HEK293 (cell line): ENCODE measurements around the gene KRTAP10-10.

Experiments used
- CTCF ChIP-seq: fragments of 450-650 bp; formaldehyde crosslinking; IDR thresholded peaks from 2 replicates; pipeline ENCODE4 v1.5.1; 2016; ENCODE audit warnings: missing biosample characterization, missing genetic modification characterization
- KLF9 ChIP-seq: fragments of 450-650 bp; formaldehyde crosslinking; IDR thresholded peaks from 2 replicates; pipeline ENCODE4 v1.5.1; 2016; ENCODE audit warnings: missing biosample characterization, missing genetic modification characterization, low read depth
- REST ChIP-seq: fragments of 450-650 bp; formaldehyde crosslinking; IDR thresholded peaks from 2 replicates; pipeline ENCODE4 v1.5.1; 2016; ENCODE audit warnings: missing biosample characterization, missing genetic modification characterization
- SETDB1 ChIP-seq: IDR thresholded peaks from one replicate; pipeline ENCODE4 v1.6.1; 2017; ENCODE audit warnings: mild to moderate bottlenecking, low read length, moderate library complexity, mixed read lengths; ENCODE audit not compliant: insufficient read length
- YY1 ChIP-seq: fragments of 450-650 bp; formaldehyde crosslinking; IDR thresholded peaks from 2 replicates; pipeline ENCODE4 v1.5.1; 2018; ENCODE audit warnings: missing biosample characterization, missing genetic modification characterization
- ZBTB20 ChIP-seq: fragments of 450-650 bp; formaldehyde crosslinking; IDR thresholded peaks from 2 replicates; pipeline ENCODE4 v1.5.1; 2016; ENCODE audit warnings: missing biosample characterization, missing genetic modification characterization
- ZNF138 ChIP-seq: fragments of 450-650 bp; formaldehyde crosslinking; IDR thresholded peaks from 2 replicates; pipeline ENCODE4 v1.5.1; 2016; ENCODE audit warnings: missing biosample characterization, missing genetic modification characterization, borderline replicate concordance
- ZNF175 ChIP-seq: fragments of 450-650 bp; formaldehyde crosslinking; IDR thresholded peaks from 2 replicates; pipeline ENCODE4 v1.5.1; 2016; ENCODE audit warnings: missing biosample characterization, missing genetic modification characterization
- ZNF394 ChIP-seq: fragments of 450-650 bp; formaldehyde crosslinking; IDR thresholded peaks from 2 replicates; pipeline ENCODE4 v1.5.1; 2016; ENCODE audit warnings: missing biosample characterization, missing genetic modification characterization, mild to moderate bottlenecking, moderate library complexity, borderline replicate concordance
- ZNF677 ChIP-seq: fragments of 450-650 bp; IDR thresholded peaks from 2 replicates; pipeline ENCODE4 v1.5.0; 2018; ENCODE audit warnings: missing biosample characterization, mild to moderate bottlenecking, missing genetic modification characterization, moderate library complexity
- ZNF830 ChIP-seq: fragments of 450-650 bp; IDR thresholded peaks from 2 replicates; pipeline ENCODE4 v1.5.0; 2018; ENCODE audit warnings: missing biosample characterization, missing genetic modification characterization, low read depth, mild to moderate bottlenecking, moderate library complexity
- ZSCAN5A ChIP-seq: fragments of 450-650 bp; formaldehyde crosslinking; IDR thresholded peaks from 2 replicates; pipeline ENCODE4 v1.5.1; 2016; ENCODE audit warnings: missing biosample characterization, missing genetic modification characterization

GRCh38 chr21:44639331-44639655 lies 2.1 kb downstream of the KRTAP10-10 start:
- no peak for TF ChIP-seq ZNF830 (tag by site-specific recombination)
- TF ChIP-seq CTCF (tag by site-specific recombination), result no peak
- no peak for TF ChIP-seq ZBTB20
- no peak for TF ChIP-seq ZNF677 (tag by site-specific recombination)
- no peak for TF ChIP-seq SETDB1
- no peak for TF ChIP-seq ZSCAN5A (tag by site-specific recombination)
- no peak for TF ChIP-seq ZNF394 (tag by site-specific recombination)
- TF ChIP-seq KLF9 (tag by site-specific recombination), result no peak
- no peak for TF ChIP-seq ZNF138
- no peak for TF ChIP-seq ZNF175
- TF ChIP-seq YY1 (tag by site-specific recombination), result no peak
- TF ChIP-seq REST (tag by site-specific recombination), result no peak
